Gastrocnemius medialis (tissue), 4 donors: ENCODE data around the gene MOB3B. TPM values are rescaled to one million over a fixed set of nuclear protein-coding genes. Genes with fewer than 3 reads are reported as not detected.

Experiments
- ATAC-seq, 2 donors: fragments of 150-250 bp; one replicate each; pipeline ENCODE4 v1.9.1; 2016
- DNase-seq, 2 donors: peaks; one replicate each; pipeline ENCODE4 v3.0.0-alpha.2; 2019
- H3K27ac ChIP-seq, 4 donors: fragments of 200-600 bp; sonication (generic); 1 replicate in 1 of 4; 2 replicates in 3 of 4; pipeline ENCODE4 v1.5.1; 2016 to 2018; ENCODE audit warnings: mild to moderate bottlenecking in 2 of 4, moderate library complexity in 1 of 4
- H3K27me3 ChIP-seq, 3 donors: fragments of 200-600 bp; sonication (generic) in 2 of 3; 1 replicate in 1 of 3; 2 replicates in 2 of 3; pipeline versions ENCODE4 v1.5.1 to v1.6.0; 2016 to 2019; ENCODE audit warnings: mild to moderate bottlenecking in 1 of 3, moderate library complexity in 1 of 3
- H3K36me3 ChIP-seq, 2 donors: fragments of 200-600 bp; sonication (generic) in 1 of 2; one replicate each; pipeline ENCODE4 v1.5.1; 2017 to 2018
- H3K4me1 ChIP-seq, 2 donors: fragments of 200-600 bp; sonication (generic) in 1 of 2; one replicate each; pipeline ENCODE4 v1.5.1; 2016 to 2017; ENCODE audit warnings: mild to moderate bottlenecking in 2 of 2
- H3K4me3 ChIP-seq, 4 donors: fragments of 200-600 bp; sonication (generic) in 3 of 4; 1 replicate in 1 of 4; 2 replicates in 3 of 4; pipeline ENCODE4 v1.5.1; 2016 to 2019; ENCODE audit warnings: mild to moderate bottlenecking in 2 of 4
- H3K9me3 ChIP-seq, 3 donors: fragments of 200-600 bp; sonication (generic) in 2 of 3; 1 replicate in 1 of 3; 2 replicates in 2 of 3; pipeline ENCODE4 v1.5.1; 2016 to 2019
- CTCF ChIP-seq, 5 experiments: fragments of 450-650 bp in 3 of 5; fragments of 200-600 bp in 2 of 5; sonication (generic) in 2 of 5; IDR thresholded peaks in 4 of 5; conservative IDR thresholded peaks in 1 of 5; 1 replicate in 4 of 5; 2 replicates in 1 of 5; pipeline ENCODE4 v1.5.1; 2016 to 2019; ENCODE audit warnings: antibody characterized with exemption in 5 of 5, mild to moderate bottlenecking in 3 of 5, moderate library complexity in 3 of 5
- POLR2A ChIP-seq, 2 donors: fragments of 450-650 bp; IDR thresholded peaks; one replicate each; pipeline ENCODE4 v1.6.1; 2017; ENCODE audit warnings: antibody characterized with exemption in 2 of 2, mild to moderate bottlenecking in 2 of 2, moderate library complexity in 2 of 2
- in situ Hi-C, 4 donors: fragments of 200-750 bp; cut with MboI; loops; one replicate each; pipeline versions ENCODE4 v1.15.0 to v1.8.0; 2017; ENCODE audit warnings: low sequenced_read_pairs in 4 of 4
- intact Hi-C: fragments of 100-400 bp; cut with DNase I; formaldehyde crosslinking; loops from one replicate; pipeline ENCODE4 v1.15.1; 2023; ENCODE audit warnings: low total_unique reads
- total RNA-seq, 4 donors: library from RNA; depleted of rRNA; stranded (reverse); fragments of >200 nt; gene quantifications; one replicate each; pipeline versions ENCODE4 v1.1.0 to v1.2.3, GENCODE V29; 2016

The MOB3B gene
- total RNA-seq, 4 donors from 2014 or later = 3.4 to 16.3 (median 12.7) TPM

GRCh38 chr9:27523141-27523540 lies 6.5 kb downstream of the MOB3B start:
- ATAC-seq (no peak), DNase-seq (no peak)
- Histone ChIP-seq H3K27me3 (no peaks in the 10 kb centered on the region), H3K4me3 (no peak overlapping the region), H3K27ac (no peak overlapping the region), H3K9me3 (no peaks in the 10 kb centered on the region), H3K36me3 (no peaks in the 10 kb centered on the region), H3K4me1 (peaks cover 7 to 14% of the 10 kb centered on the region in 2 donors)
- in situ Hi-C loops (loop anchor here in 2 of 4 donors (5.0 to 10.0 kb wide), 2 partner anchors 58 to 66 kb away; no protein-coding TSS in a partner anchor), intact Hi-C loops (no loop called here)
- TF ChIP-seq POLR2A (IDR thresholded peaks at IDR 0.05) (no peak), CTCF (IDR thresholded peaks at IDR 0.05 in 4 of 5, conservative IDR thresholded peaks at IDR 0.05 in 1 of 5) (no peak)

- Histone ChIP-seq H3K36me3 (no peaks in the 10 kb centered on the region), H3K9me3 (no peaks in the 10 kb centered on the region), H3K27ac (no peak overlapping the region), H3K4me3 (no peak overlapping the region), H3K27me3 (no peaks in the 10 kb centered on the region), H3K4me1 (peaks cover 0 to 6% of the 10 kb centered on the region in 2 donors)
- TF ChIP-seq POLR2A (IDR thresholded peaks at IDR 0.05) (no peak), CTCF (IDR thresholded peaks at IDR 0.05 in 4 of 5, conservative IDR thresholded peaks at IDR 0.05 in 1 of 5) (no peak)
- ATAC-seq (no peak), DNase-seq (no peak)
- intact Hi-C loops (no loop called here), in situ Hi-C loops (loop anchor here in 2 of 4 donors (5.0 to 10.0 kb wide), 2 partner anchors 56 to 64 kb away; no protein-coding TSS in a partner anchor)
These were observed 8.6 kb downstream of the MOB3B start for GRCh38 chr9:27520986-27521385.

- DNase-seq (no peak), ATAC-seq (no peak)
- TF ChIP-seq POLR2A (IDR thresholded peaks at IDR 0.05) (no peak), CTCF (IDR thresholded peaks at IDR 0.05 in 4 of 5, conservative IDR thresholded peaks at IDR 0.05 in 1 of 5) (no peak)
- Histone ChIP-seq H3K27ac (no peak overlapping the region), H3K4me3 (no peak overlapping the region), H3K4me1 (peaks cover 0 to 12% of the 10 kb centered on the region in 2 donors), H3K36me3 (no peaks in the 10 kb centered on the region), H3K9me3 (no peaks in the 10 kb centered on the region), H3K27me3 (no peaks in the 10 kb centered on the region)
- in situ Hi-C loops = loop anchor here in 2 of 4 donors (5.0 to 10.0 kb wide), 2 partner anchors 55 to 62 kb away; no protein-coding TSS in a partner anchor
- intact Hi-C loops = no loop called here
These were observed 9.8 kb downstream of the MOB3B start for GRCh38 chr9:27519466-27520465.

- no peak overlapping the region for H3K4me3 ChIP-seq
- in situ Hi-C loops (no loop called here), intact Hi-C loops (no loop called here)
- no peaks in the 10 kb centered on the region for H3K27me3 ChIP-seq
- peaks cover 0 to 18% of the 10 kb centered on the region in 2 donors for H3K4me1 ChIP-seq
- no peaks in the 10 kb centered on the region for H3K9me3 ChIP-seq
- ATAC-seq (no peak), DNase-seq (no peak)
- no peak overlapping the region for H3K27ac ChIP-seq
- H3K36me3 ChIP-seq = no peaks in the 10 kb centered on the region
- TF ChIP-seq POLR2A (IDR thresholded peaks at IDR 0.05) (no peak), CTCF (IDR thresholded peaks at IDR 0.05 in 4 of 5, conservative IDR thresholded peaks at IDR 0.05 in 1 of 5) (no peak)
These were observed 10.8 kb downstream of the MOB3B start for GRCh38 chr9:27518809-27519208.
